ENCODE measurements around the gene ERICH3. TPM values are rescaled to one million over a fixed set of nuclear protein-coding genes. Genes with fewer than 3 reads are reported as not detected.

Gene ERICH3
- total RNA-seq, 1 experiment from 2014 or later: not detected

DNA sequence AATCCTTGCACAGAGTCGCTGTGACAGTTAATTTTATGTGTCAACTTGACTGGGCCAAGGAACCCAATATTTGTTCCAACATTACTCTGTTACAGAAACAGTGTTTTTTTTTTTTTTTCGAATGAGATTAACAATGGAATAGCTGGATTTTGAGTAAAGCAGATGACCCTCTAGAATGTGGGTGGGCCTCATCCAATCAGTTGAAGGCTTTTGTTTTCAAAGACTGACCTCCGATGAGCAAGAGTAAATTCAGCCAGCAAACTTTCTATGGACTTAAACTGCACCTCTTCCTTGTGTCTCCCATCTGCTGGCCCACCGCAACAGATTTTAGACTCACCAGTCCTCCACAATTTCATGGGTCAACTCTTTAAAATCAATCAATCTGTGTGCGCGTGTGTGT is 42.2 kb upstream of the ERICH3 start:
- Histone ChIP-seq H2BK120ac (ENCODE audit: low read depth, low read length, poor library complexity, severe bottlenecking) (no peak overlapping the region), H3K27me3 (ENCODE audit: insufficient read depth, low read length) (no peaks in the 10 kb centered on the region), H2BK12ac (ENCODE audit: insufficient read length, low read depth, low read length) (no peak overlapping the region), H2BK15ac (ENCODE audit: low read depth, low read length) (no peak overlapping the region), H3K9ac (ENCODE audit: extremely low read depth, insufficient read length, low read length) (no peak overlapping the region), H3T11ph (ENCODE audit: low read length) (no peak overlapping the region), H4K8ac (replicated peaks; ENCODE audit: insufficient read length, low read depth, low read length) (no peak overlapping the region), H3K27ac (ENCODE audit: insufficient read length, low read depth, low read length) (no peak overlapping the region), H3K9me3 (ENCODE audit: control insufficient read depth, low read depth, low read length) (no peaks in the 10 kb centered on the region), H3K4me1 (ENCODE audit: insufficient read depth, low read length) (no peaks in the 10 kb centered on the region; the same call in 1 of the 2 replicates), H2AK5ac (ENCODE audit: insufficient read length, low read length) (no peak overlapping the region), H4K91ac (ENCODE audit: insufficient read length, low read depth, low read length) (no peak overlapping the region), H3K4ac (ENCODE audit: low read depth, low read length) (no peak overlapping the region), H2BK5ac (ENCODE audit: insufficient read length, low read length) (no peak overlapping the region), H3K14ac (ENCODE audit: insufficient read depth, low read length) (no peak overlapping the region), H3K18ac (ENCODE audit: insufficient read length, low read depth, low read length) (no peak overlapping the region), H3K23ac (ENCODE audit: insufficient read length, low read depth, low read length) (no peak overlapping the region), H3K79me2 (ENCODE audit: insufficient read depth, low read length) (no peaks in the 10 kb centered on the region), H4K5ac (ENCODE audit: insufficient read length, low read depth, low read length) (no peak overlapping the region), H2BK20ac (ENCODE audit: low read depth, low read length, poor library complexity, severe bottlenecking) (no peak overlapping the region), H4K20me1 (ENCODE audit: control insufficient read depth, insufficient read depth, insufficient read length) (no peaks in the 10 kb centered on the region), H3K79me1 (ENCODE audit: insufficient read depth, low read depth, low read length, poor library complexity, severe bottlenecking) (no peaks in the 10 kb centered on the region), H3K23me2 (ENCODE audit: insufficient read length, low read depth, low read length, poor library complexity, severe bottlenecking) (no peaks in the 10 kb centered on the region), H2AFZ (ENCODE audit: low read length) (no peak overlapping the region), H3K56ac (ENCODE audit: insufficient read length, low read depth, low read length) (no peak overlapping the region), H3K4me2 (ENCODE audit: insufficient read depth, insufficient read length, low read length) (no peak overlapping the region)
- Mint-ChIP-seq H3K27ac (no peak overlapping the region), H3K9me3 (no peaks in the 10 kb centered on the region), H3K4me3 (no peak overlapping the region), H3K36me3 (ENCODE audit: insufficient read depth in 1 of 3, low read depth in 3 of 3) (peaks cover 0 to 6% (median 0%) of the 10 kb centered on the region in 3 experiments; a peak in 1 of 7 replicates), H3K27me3 (ENCODE audit: low read depth) (no peaks in the 10 kb centered on the region), H3K4me1 (peaks cover 0 to 7% of the 10 kb centered on the region in 2 experiments; a peak in 2 of 4 replicates)
- TF ChIP-seq, protein P1, sequence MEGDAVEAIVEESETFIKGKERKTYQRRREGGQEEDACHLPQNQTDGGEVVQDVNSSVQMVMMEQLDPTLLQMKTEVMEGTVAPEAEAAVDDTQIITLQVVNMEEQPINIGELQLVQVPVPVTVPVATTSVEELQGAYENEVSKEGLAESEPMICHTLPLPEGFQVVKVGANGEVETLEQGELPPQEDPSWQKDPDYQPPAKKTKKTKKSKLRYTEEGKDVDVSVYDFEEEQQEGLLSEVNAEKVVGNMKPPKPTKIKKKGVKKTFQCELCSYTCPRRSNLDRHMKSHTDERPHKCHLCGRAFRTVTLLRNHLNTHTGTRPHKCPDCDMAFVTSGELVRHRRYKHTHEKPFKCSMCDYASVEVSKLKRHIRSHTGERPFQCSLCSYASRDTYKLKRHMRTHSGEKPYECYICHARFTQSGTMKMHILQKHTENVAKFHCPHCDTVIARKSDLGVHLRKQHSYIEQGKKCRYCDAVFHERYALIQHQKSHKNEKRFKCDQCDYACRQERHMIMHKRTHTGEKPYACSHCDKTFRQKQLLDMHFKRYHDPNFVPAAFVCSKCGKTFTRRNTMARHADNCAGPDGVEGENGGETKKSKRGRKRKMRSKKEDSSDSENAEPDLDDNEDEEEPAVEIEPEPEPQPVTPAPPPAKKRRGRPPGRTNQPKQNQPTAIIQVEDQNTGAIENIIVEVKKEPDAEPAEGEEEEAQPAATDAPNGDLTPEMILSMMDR (conservative IDR thresholded peaks at IDR 0.05): no peak
- no peak for DNase-seq
- no CpG with 5 or more reads among the region's 6 CpGs for WGBS (ENCODE audit: extremely low coverage, insufficient read length, low lambda C conversion rate)

Data from H9 (cell line).